Gastroesophageal sphincter (tissue), 3 donors: ENCODE measurements around the gene GRPR.

ENCODE experiments used
- POLR2A ChIP-seq, 2 donors: fragments of 450-650 bp; IDR thresholded peaks; one replicate each; pipeline ENCODE4 v1.6.1; 2017; ENCODE audit warnings: antibody characterized with exemption in 2 of 2, mild to moderate bottlenecking in 2 of 2, moderate library complexity in 1 of 2
- TF ChIP-seq, protein P1 (sequence below), 4 experiments: fragments of 200-600 bp in 2 of 4; fragments of 450-650 bp in 2 of 4; sonication (generic) in 1 of 4; IDR thresholded peaks; one replicate each; pipeline ENCODE4 v1.5.1; 2017 to 2019; ENCODE audit warnings: antibody characterized with exemption in 4 of 4, mild to moderate bottlenecking in 2 of 4, moderate library complexity in 2 of 4

DNA sequence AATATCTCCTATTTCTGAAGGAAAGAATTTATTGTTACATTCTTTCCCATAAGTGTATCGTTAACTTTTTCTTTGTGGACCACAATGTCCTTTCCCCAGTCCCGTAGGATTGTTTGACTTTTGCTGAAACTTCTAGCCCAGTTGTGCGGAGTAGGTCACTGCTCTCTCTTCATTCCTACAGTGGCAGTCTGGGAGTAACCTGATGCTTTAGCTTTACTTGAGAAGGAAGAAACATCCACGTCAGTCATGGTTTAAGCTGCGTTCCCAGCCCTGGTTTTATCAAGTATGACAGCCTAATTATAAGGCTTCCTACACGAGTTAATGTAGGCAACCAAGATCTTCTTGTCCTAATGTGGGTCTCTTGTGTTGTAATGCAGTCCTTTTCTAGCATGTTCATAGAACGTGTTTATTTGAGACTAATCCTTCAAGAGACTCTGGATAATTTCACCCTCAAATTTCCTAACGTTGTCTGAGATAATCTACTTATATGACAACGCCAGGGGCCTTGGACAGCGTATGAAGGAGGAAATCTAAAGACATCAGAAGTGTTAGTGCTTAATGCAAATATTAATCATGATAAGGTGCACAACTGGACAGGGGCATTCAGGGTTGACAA lies 40.8 kb upstream of the GRPR start:
- TF ChIP-seq, protein P1, sequence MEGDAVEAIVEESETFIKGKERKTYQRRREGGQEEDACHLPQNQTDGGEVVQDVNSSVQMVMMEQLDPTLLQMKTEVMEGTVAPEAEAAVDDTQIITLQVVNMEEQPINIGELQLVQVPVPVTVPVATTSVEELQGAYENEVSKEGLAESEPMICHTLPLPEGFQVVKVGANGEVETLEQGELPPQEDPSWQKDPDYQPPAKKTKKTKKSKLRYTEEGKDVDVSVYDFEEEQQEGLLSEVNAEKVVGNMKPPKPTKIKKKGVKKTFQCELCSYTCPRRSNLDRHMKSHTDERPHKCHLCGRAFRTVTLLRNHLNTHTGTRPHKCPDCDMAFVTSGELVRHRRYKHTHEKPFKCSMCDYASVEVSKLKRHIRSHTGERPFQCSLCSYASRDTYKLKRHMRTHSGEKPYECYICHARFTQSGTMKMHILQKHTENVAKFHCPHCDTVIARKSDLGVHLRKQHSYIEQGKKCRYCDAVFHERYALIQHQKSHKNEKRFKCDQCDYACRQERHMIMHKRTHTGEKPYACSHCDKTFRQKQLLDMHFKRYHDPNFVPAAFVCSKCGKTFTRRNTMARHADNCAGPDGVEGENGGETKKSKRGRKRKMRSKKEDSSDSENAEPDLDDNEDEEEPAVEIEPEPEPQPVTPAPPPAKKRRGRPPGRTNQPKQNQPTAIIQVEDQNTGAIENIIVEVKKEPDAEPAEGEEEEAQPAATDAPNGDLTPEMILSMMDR (IDR thresholded peaks at IDR 0.05) = no peak
- no peak for TF ChIP-seq POLR2A (IDR thresholded peaks at IDR 0.05)
